H1 (cell line): ENCODE measurements around the gene XRCC6. TPM values are rescaled to one million over a fixed set of nuclear protein-coding genes. Genes with fewer than 3 reads are reported as not detected.

Experiments used
- CBX5 ChIP-seq: fragments of 300-800, 300-1000 bp; sonication (generic); IDR thresholded peaks from 2 replicates; pipeline ENCODE4 v1.7.1; 2016; ENCODE audit warnings: antibody characterized with exemption, low read length, low read depth
- CBX8 ChIP-seq: fragments of 300-800, 300-1000 bp; sonication (generic); IDR thresholded peaks from 2 replicates; pipeline ENCODE4 v1.7.1; 2016; ENCODE audit warnings: low read depth, low read length, borderline replicate concordance
- EZH2 ChIP-seq: fragments of 200-600 bp; sonication (generic); IDR thresholded peaks from 2 replicates; pipeline ENCODE4 v1.7.1; 2012; ENCODE audit warnings: low read depth, mild to moderate bottlenecking, moderate library complexity, low read length, inconsistent platforms; ENCODE audit not compliant: severe bottlenecking
- HDAC6 ChIP-seq: IDR thresholded peaks from one replicate; pipeline ENCODE4 v1.7.1; 2012; ENCODE audit warnings: low read depth, mild to moderate bottlenecking, inconsistent platforms, low read length, moderate library complexity
- MAFK ChIP-seq: IDR thresholded peaks from 2 replicates; pipeline ENCODE4 v1.6.1; 2012; ENCODE audit warnings: low read depth, mild to moderate bottlenecking, improper control_type of control experiment, low read length
- SAP30 ChIP-seq: fragments of 300-600 bp; sonication (generic); IDR thresholded peaks from 2 replicates; pipeline ENCODE4 v1.7.1; 2012; ENCODE audit warnings: low read length, moderate library complexity, mild to moderate bottlenecking, inconsistent platforms; ENCODE audit not compliant: insufficient read depth, insufficient replicate concordance
- polyA plus RNA-seq, 7 experiments: library from polyadenylated mRNA; depleted of rRNA in 3 of 7; stranded (reverse) in 5 of 7; unstranded in 2 of 7; fragments of >200 nt in 5 of 7; fragments of 200-250 nt in 2 of 7; gene quantifications; 1 replicate in 5 of 7; 2 replicates in 1 of 7; 4 replicates in 1 of 7; pipeline versions ENCODE4 v1.2.1 to v1.2.3, GENCODE V29; 2011 to 2013; ENCODE audit warnings: missing spikeins in 2 of 7, mixed read lengths in 2 of 7
- total RNA-seq: library from RNA; stranded (reverse); fragmentation: NEBNext Ultra II Directional; extraction: Animal tissue kit (Norgen Biotek cat#: 25700); gene quantifications from 2 replicates; pipeline ENCODE4 v1.2.1, GENCODE V29; 2021
- TF ChIP-seq, protein P1 (sequence below): IDR thresholded peaks from 2 replicates; pipeline ENCODE4 v1.6.1; 2011; ENCODE audit warnings: low read depth, mild to moderate bottlenecking, low read length; ENCODE audit not compliant: insufficient read depth

The XRCC6 gene
- total and polyA plus RNA-seq, 2 of the 8 experiments (the other 6 are each of a cell fraction or from before 2014, with no cell fraction given), result 150 to 490 TPM

DNA sequence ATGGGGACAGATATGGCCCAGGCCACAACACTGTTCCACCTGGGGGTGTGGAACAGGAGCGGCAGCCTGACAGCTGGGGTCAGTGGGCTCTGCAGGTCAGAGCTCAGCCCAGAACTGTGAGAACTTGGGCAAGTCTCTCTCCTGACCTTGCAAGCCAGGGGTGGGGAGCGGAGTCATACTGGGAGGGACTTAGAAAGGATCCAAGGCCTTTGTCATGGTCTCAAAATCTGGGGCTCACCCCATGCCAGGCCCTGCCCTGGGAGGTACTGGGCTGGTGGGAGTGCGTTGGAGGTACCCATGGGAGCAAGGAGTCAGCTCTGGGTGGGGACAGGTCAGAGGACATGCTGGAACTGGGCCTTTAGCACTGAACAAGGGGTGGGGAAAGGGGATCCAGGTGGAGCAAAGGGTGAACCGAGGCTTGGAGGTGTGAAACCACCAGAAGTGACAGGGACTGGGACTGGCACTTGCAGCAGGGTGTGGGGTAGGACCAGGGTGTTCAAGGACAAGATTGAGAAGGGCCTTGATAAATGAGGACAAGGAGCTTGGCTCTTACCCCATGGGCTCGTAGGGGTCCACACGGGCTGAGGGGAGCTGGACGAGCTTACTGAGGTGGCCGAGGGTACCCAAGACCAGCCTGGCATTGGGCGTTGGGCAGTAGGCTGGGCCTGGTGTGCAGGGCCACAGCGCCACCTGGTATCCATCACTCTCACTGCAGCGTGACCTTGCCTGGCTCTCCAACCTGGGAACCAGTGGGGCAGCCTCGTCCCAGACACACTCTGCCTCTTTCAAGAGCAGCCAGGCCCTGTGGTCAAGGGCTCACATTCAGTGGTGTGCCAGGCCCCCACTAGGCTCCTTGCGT, 24.1 kb upstream of the XRCC6 start (continued):
- no peak for TF ChIP-seq EZH2
- no peak for TF ChIP-seq CBX5
- TF ChIP-seq HDAC6, result no peak
- TF ChIP-seq CBX8, result no peak
- TF ChIP-seq MAFK, result no peak
- no peak for TF ChIP-seq SAP30
- TF ChIP-seq, protein P1, sequence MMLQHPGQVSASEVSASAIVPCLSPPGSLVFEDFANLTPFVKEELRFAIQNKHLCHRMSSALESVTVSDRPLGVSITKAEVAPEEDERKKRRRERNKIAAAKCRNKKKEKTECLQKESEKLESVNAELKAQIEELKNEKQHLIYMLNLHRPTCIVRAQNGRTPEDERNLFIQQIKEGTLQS, result no peak
